ENCODE data around the gene STK11. TPM values are rescaled to one million over a fixed set of nuclear protein-coding genes. Genes with fewer than 3 reads are reported as not detected.

Gene STK11
- total RNA-seq, 1 experiment from 2014 or later, result 53.0 TPM

DNA sequence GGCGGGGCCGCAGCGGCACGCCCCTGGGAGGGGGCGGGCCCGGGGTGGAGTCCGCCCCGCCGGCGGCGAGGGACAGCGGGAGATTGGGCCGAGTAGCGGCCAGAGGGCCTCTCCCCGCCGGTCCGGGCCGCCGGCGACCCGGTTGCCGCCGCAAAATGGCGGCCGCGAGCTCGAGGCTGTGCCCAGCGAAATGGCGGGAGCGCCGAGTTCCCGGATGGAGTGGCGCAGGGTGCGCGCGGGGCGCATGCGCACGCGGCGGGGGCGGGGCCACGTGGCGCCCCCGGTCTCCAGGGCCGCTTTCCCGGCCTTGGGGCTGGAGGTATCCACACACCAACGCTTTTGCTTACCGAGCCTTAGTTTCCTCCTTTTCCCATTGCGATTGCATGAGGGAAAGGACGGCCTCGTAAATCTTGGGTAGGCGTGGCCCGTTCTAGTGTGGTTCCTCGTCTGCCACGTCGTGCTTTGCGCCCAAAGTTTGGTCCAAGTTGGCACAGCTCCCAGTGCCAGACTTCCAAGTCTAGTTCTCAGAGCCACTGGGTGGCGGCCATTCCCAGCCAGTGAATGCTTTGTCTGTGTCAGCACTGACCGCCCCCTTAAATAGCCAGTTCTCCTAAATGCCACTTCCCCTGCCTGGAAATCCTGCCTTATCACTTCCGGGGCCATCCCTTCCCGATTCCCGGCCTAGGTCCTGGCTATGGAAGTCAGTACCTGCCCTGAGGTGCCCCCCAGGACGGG, 64.1 kb downstream of the STK11 start:
- Histone ChIP-seq H3K27ac (peak overlapping the region; percentile 82), H2AFZ (no peak overlapping the region), H3K9me3 (ENCODE audit: insufficient read depth, low read depth) (no peaks in the 10 kb centered on the region), H3K9me2 (ENCODE audit: insufficient read depth) (no peaks in the 10 kb centered on the region), H3K27me3 (ENCODE audit: insufficient read depth, low read depth) (no peaks in the 10 kb centered on the region), H3K4me3 (peak overlapping the region; percentile 67), H3K4me2 (peak overlapping the region; percentile 84), H3K36me3 (ENCODE audit: low read depth) (peaks cover 11% of the 10 kb centered on the region; the same call in 1 of the 2 replicates), H3K79me2 (ENCODE audit: low read depth) (peaks cover 50% of the 10 kb centered on the region), H3F3A (ENCODE audit: insufficient read depth, low read depth) (peaks cover 45% of the 10 kb centered on the region), H3K4me1 (replicated peaks; ENCODE audit: insufficient read depth) (peaks cover 50% of the 10 kb centered on the region), H4K20me1 (ENCODE audit: insufficient read depth) (peaks cover 12% of the 10 kb centered on the region)
- TF ChIP-seq, protein P1, sequence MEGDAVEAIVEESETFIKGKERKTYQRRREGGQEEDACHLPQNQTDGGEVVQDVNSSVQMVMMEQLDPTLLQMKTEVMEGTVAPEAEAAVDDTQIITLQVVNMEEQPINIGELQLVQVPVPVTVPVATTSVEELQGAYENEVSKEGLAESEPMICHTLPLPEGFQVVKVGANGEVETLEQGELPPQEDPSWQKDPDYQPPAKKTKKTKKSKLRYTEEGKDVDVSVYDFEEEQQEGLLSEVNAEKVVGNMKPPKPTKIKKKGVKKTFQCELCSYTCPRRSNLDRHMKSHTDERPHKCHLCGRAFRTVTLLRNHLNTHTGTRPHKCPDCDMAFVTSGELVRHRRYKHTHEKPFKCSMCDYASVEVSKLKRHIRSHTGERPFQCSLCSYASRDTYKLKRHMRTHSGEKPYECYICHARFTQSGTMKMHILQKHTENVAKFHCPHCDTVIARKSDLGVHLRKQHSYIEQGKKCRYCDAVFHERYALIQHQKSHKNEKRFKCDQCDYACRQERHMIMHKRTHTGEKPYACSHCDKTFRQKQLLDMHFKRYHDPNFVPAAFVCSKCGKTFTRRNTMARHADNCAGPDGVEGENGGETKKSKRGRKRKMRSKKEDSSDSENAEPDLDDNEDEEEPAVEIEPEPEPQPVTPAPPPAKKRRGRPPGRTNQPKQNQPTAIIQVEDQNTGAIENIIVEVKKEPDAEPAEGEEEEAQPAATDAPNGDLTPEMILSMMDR (conservative IDR thresholded peaks at IDR 0.05), result no peak
- TSS peak; percentile 68 for BruUV-seq (replicated peaks)
- intact Hi-C loops (cut with micrococcal nuclease; ENCODE audit: unreplicated experiment), result no loop called here
- DNase-seq, result peak; percentile 71 to 77
- ChIA-PET POLR2A (ENCODE audit: unreplicated experiment) (interaction anchor here (0.6 to 1.3 kb wide), 9 partner anchors 16 to 592 kb away, joined by 4 to 23 read pairs (median 8); partner anchors contain the start of gene GPX4), CTCF (interaction anchor here (1.0 to 5.0 kb wide), 2 partner anchors 25 to 186 kb away, joined by 5 to 76 read pairs; no protein-coding TSS in a partner anchor)

DNA sequence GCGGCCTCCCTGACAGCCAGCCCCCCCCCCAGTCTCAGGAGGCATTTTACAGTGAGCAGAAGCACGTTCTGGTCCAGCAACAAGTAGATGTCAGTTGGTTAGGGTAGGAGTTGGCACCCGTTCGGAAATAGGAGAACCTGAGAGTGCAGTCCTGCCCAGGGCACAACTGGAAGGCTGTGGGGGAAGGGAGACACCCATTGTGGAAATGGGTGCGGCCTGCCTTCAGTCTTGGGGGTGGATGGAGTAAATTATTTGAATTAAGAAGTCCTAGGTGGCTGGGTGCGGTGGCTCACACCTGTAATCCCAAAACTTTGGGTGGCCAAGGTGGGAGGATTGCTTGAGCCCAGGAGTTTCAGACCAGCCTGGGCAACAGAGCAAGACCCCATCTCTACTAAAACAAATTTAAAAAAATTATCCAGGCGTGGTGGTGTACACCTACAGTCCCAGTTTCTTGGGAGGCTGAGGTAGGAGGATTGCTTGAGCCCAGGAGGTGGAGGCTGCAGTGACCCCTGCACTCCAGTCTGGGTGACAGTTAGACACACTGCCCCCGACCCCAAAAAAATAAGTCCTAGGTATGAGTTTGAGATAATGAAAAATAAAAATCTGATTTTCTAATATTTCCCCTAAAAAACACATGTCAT, 64.8 kb downstream of the STK11 start:
- POLR2A ChIA-PET (ENCODE audit: unreplicated experiment), result no interaction called here
- H3K36me3 ChIP-seq (ENCODE audit: low read depth), result peaks cover 11% of the 10 kb centered on the region; the same call in 1 of the 2 replicates
- H3K9me2 ChIP-seq (ENCODE audit: insufficient read depth), result no peaks in the 10 kb centered on the region
- intact Hi-C loops (cut with micrococcal nuclease; ENCODE audit: unreplicated experiment), result no loop called here
- peak overlapping the region; percentile 84 for H3K4me2 ChIP-seq
- peaks cover 51% of the 10 kb centered on the region for H3K79me2 ChIP-seq (ENCODE audit: low read depth)
- peaks cover 50% of the 10 kb centered on the region for H3F3A ChIP-seq (ENCODE audit: insufficient read depth, low read depth)
- BruUV-seq (replicated peaks), result no TSS peak
- H2AFZ ChIP-seq, result no peak overlapping the region
- CTCF ChIA-PET, result no interaction called here
- no peaks in the 10 kb centered on the region for H3K9me3 ChIP-seq (ENCODE audit: insufficient read depth, low read depth)
- no peak for DNase-seq
- H3K4me1 ChIP-seq (replicated peaks; ENCODE audit: insufficient read depth), result peaks cover 44% of the 10 kb centered on the region
- H3K27ac ChIP-seq, result peak overlapping the region; percentile 82
- TF ChIP-seq, protein P1 (conservative IDR thresholded peaks at IDR 0.05), result no peak
- TF ChIP-seq EZH2 (IDR thresholded peaks at IDR 0.05; ENCODE audit: low read depth), result no peak
- H4K20me1 ChIP-seq (ENCODE audit: insufficient read depth), result peaks cover 12% of the 10 kb centered on the region
- peak overlapping the region; percentile 67 for H3K4me3 ChIP-seq
- H3K27me3 ChIP-seq (ENCODE audit: insufficient read depth, low read depth), result no peaks in the 10 kb centered on the region

GRCh38 chr19:1270854-1271527, 65.4 kb downstream of the STK11 start:
- ChIA-PET POLR2A (ENCODE audit: unreplicated experiment) (no interaction called here), CTCF (no interaction called here)
- intact Hi-C loops (cut with micrococcal nuclease; ENCODE audit: unreplicated experiment), result no loop called here
- Histone ChIP-seq H2AFZ (no peak overlapping the region), H3F3A (ENCODE audit: insufficient read depth, low read depth) (peaks cover 47% of the 10 kb centered on the region), H3K9me3 (ENCODE audit: insufficient read depth, low read depth) (no peaks in the 10 kb centered on the region), H3K9me2 (ENCODE audit: insufficient read depth) (no peaks in the 10 kb centered on the region), H3K27ac (peak overlapping the region; percentile 82), H3K27me3 (ENCODE audit: insufficient read depth, low read depth) (no peaks in the 10 kb centered on the region), H3K36me3 (ENCODE audit: low read depth) (peaks cover 11% of the 10 kb centered on the region; the same call in 1 of the 2 replicates), H4K20me1 (ENCODE audit: insufficient read depth) (peaks cover 12% of the 10 kb centered on the region), H3K4me1 (replicated peaks; ENCODE audit: insufficient read depth) (peaks cover 39% of the 10 kb centered on the region), H3K4me2 (peak overlapping the region; percentile 84), H3K79me2 (ENCODE audit: low read depth) (peaks cover 52% of the 10 kb centered on the region), H3K4me3 (peak overlapping the region; percentile 67)
- no TSS peak for BruUV-seq (replicated peaks)
- no peak for DNase-seq
- TF ChIP-seq EZH2 (IDR thresholded peaks at IDR 0.05; ENCODE audit: low read depth), result no peak
- TF ChIP-seq, protein P1 (conservative IDR thresholded peaks at IDR 0.05), result no peak

All from PC-9 (cell line).